ENCODE data around the gene SLC2A5.
"Not testable (repeated sequence)": the region's sequence is repeated elsewhere in the genome, so short reads cannot be mapped to it uniquely, and the experiment has no call there.

Gene SLC2A5

GRCh38 chr1:9022773-9023172, 46.7 kb downstream of the SLC2A5 start:
- H3K27me3 ChIP-seq (ENCODE audit: control insufficient read depth, insufficient read depth, low read length) = no peaks in the 10 kb centered on the region
- no peaks in the 10 kb centered on the region for H3K9me3 ChIP-seq (ENCODE audit: control insufficient read depth, low read depth, low read length)
- no peak overlapping the region for H3K27ac ChIP-seq (ENCODE audit: low read length)
- no peak overlapping the region for H3K9ac ChIP-seq (ENCODE audit: low read length)
- no peaks in the 10 kb centered on the region for H3K36me3 ChIP-seq (ENCODE audit: control insufficient read depth, low read depth, low read length)
- H3K4me3 ChIP-seq (ENCODE audit: low read length) = no peak overlapping the region
- no peaks in the 10 kb centered on the region for H3K4me1 ChIP-seq (ENCODE audit: control insufficient read depth, low read depth, low read length)

- H3K27me3 ChIP-seq (ENCODE audit: control insufficient read depth, insufficient read depth, low read length); H3K9ac ChIP-seq (ENCODE audit: low read length); H3K4me1 ChIP-seq (ENCODE audit: control insufficient read depth, low read depth, low read length); H3K27ac ChIP-seq (ENCODE audit: low read length); H3K9me3 ChIP-seq (ENCODE audit: control insufficient read depth, low read depth, low read length); H3K4me3 ChIP-seq (ENCODE audit: low read length); H3K36me3 ChIP-seq (ENCODE audit: control insufficient read depth, low read depth, low read length): not testable (repeated sequence)
These were observed 47.3 kb downstream of the SLC2A5 start for GRCh38 chr1:9022026-9022738.

GRCh38 chr1:9020305-9020704, 49.1 kb downstream of the SLC2A5 start:
- no peaks in the 10 kb centered on the region for H3K27me3 ChIP-seq (ENCODE audit: control insufficient read depth, insufficient read depth, low read length)
- no peak overlapping the region for H3K9ac ChIP-seq (ENCODE audit: low read length)
- H3K4me1 ChIP-seq (ENCODE audit: control insufficient read depth, low read depth, low read length) = no peaks in the 10 kb centered on the region
- H3K36me3 ChIP-seq (ENCODE audit: control insufficient read depth, low read depth, low read length) = no peaks in the 10 kb centered on the region
- no peak overlapping the region for H3K4me3 ChIP-seq (ENCODE audit: low read length)
- no peak overlapping the region for H3K27ac ChIP-seq (ENCODE audit: low read length)
- H3K9me3 ChIP-seq (ENCODE audit: control insufficient read depth, low read depth, low read length) = no peaks in the 10 kb centered on the region

GRCh38 chr1:9019896-9020295, 49.5 kb downstream of the SLC2A5 start:
- Histone ChIP-seq H3K36me3 (ENCODE audit: control insufficient read depth, low read depth, low read length) (no peaks in the 10 kb centered on the region), H3K9ac (ENCODE audit: low read length) (no peak overlapping the region), H3K27ac (ENCODE audit: low read length) (no peak overlapping the region), H3K9me3 (ENCODE audit: control insufficient read depth, low read depth, low read length) (no peaks in the 10 kb centered on the region), H3K4me1 (ENCODE audit: control insufficient read depth, low read depth, low read length) (no peaks in the 10 kb centered on the region), H3K4me3 (ENCODE audit: low read length) (no peak overlapping the region), H3K27me3 (ENCODE audit: control insufficient read depth, insufficient read depth, low read length) (no peaks in the 10 kb centered on the region)

- Histone ChIP-seq H3K36me3 (ENCODE audit: control insufficient read depth, low read depth, low read length) (no peaks in the 10 kb centered on the region), H3K27ac (ENCODE audit: low read length) (no peak overlapping the region), H3K9ac (ENCODE audit: low read length) (no peak overlapping the region), H3K9me3 (ENCODE audit: control insufficient read depth, low read depth, low read length) (no peaks in the 10 kb centered on the region), H3K4me3 (ENCODE audit: low read length) (no peak overlapping the region), H3K4me1 (ENCODE audit: control insufficient read depth, low read depth, low read length) (no peaks in the 10 kb centered on the region), H3K27me3 (ENCODE audit: control insufficient read depth, insufficient read depth, low read length) (no peaks in the 10 kb centered on the region)
These were observed 51.1 kb downstream of the SLC2A5 start for GRCh38 chr1:9018333-9018732.

GRCh38 chr1:9016455-9016854, 53.0 kb downstream of the SLC2A5 start:
- Histone ChIP-seq H3K9ac (ENCODE audit: low read length) (no peak overlapping the region), H3K4me1 (ENCODE audit: control insufficient read depth, low read depth, low read length) (no peaks in the 10 kb centered on the region), H3K4me3 (ENCODE audit: low read length) (no peak overlapping the region), H3K27me3 (ENCODE audit: control insufficient read depth, insufficient read depth, low read length) (no peaks in the 10 kb centered on the region), H3K9me3 (ENCODE audit: control insufficient read depth, low read depth, low read length) (no peaks in the 10 kb centered on the region), H3K27ac (ENCODE audit: low read length) (no peak overlapping the region), H3K36me3 (ENCODE audit: control insufficient read depth, low read depth, low read length) (no peaks in the 10 kb centered on the region)

GRCh38 chr1:9014475-9015375, 54.7 kb downstream of the SLC2A5 start:
- Histone ChIP-seq H3K4me3 (ENCODE audit: low read length) (no peak overlapping the region), H3K4me1 (ENCODE audit: control insufficient read depth, low read depth, low read length) (no peaks in the 10 kb centered on the region), H3K27ac (ENCODE audit: low read length) (no peak overlapping the region), H3K27me3 (ENCODE audit: control insufficient read depth, insufficient read depth, low read length) (no peaks in the 10 kb centered on the region), H3K36me3 (ENCODE audit: control insufficient read depth, low read depth, low read length) (no peaks in the 10 kb centered on the region), H3K9ac (ENCODE audit: low read length) (no peak overlapping the region), H3K9me3 (ENCODE audit: control insufficient read depth, low read depth, low read length) (no peaks in the 10 kb centered on the region)

- no peaks in the 10 kb centered on the region for H3K36me3 ChIP-seq (ENCODE audit: control insufficient read depth, low read depth, low read length)
- no peak overlapping the region for H3K4me3 ChIP-seq (ENCODE audit: low read length)
- H3K27me3 ChIP-seq (ENCODE audit: control insufficient read depth, insufficient read depth, low read length) = no peaks in the 10 kb centered on the region
- no peak overlapping the region for H3K27ac ChIP-seq (ENCODE audit: low read length)
- H3K9ac ChIP-seq (ENCODE audit: low read length) = no peak overlapping the region
- no peaks in the 10 kb centered on the region for H3K9me3 ChIP-seq (ENCODE audit: control insufficient read depth, low read depth, low read length)
- no peaks in the 10 kb centered on the region for H3K4me1 ChIP-seq (ENCODE audit: control insufficient read depth, low read depth, low read length)
These were observed 55.6 kb downstream of the SLC2A5 start for GRCh38 chr1:9013819-9014218.

- Histone ChIP-seq H3K27ac (ENCODE audit: low read length) (no peak overlapping the region), H3K27me3 (ENCODE audit: control insufficient read depth, insufficient read depth, low read length) (no peaks in the 10 kb centered on the region), H3K9ac (ENCODE audit: low read length) (no peak overlapping the region)
These were observed 58.6 kb downstream of the SLC2A5 start for GRCh38 chr1:9010781-9011323.

GRCh38 chr1:9009438-9010370, 59.7 kb downstream of the SLC2A5 start:
- Histone ChIP-seq H3K9me3 (ENCODE audit: control insufficient read depth, low read depth, low read length) (no peaks in the 10 kb centered on the region), H3K9ac (ENCODE audit: low read length) (peak overlapping the region; percentile 33), H3K4me3 (ENCODE audit: low read length) (no peak overlapping the region), H3K36me3 (ENCODE audit: control insufficient read depth, low read depth, low read length) (no peaks in the 10 kb centered on the region), H3K27ac (ENCODE audit: low read length) (peak overlapping the region; percentile 63), H3K27me3 (ENCODE audit: control insufficient read depth, insufficient read depth, low read length) (peaks cover 1% of the 10 kb centered on the region), H3K4me1 (ENCODE audit: control insufficient read depth, low read depth, low read length) (no peaks in the 10 kb centered on the region)

More at GRCh38 chr1:9010781-9011323, 58.6 kb downstream of the SLC2A5 start:
- no peaks in the 10 kb centered on the region for H3K36me3 ChIP-seq (ENCODE audit: control insufficient read depth, low read depth, low read length)
- no peaks in the 10 kb centered on the region for H3K4me1 ChIP-seq (ENCODE audit: control insufficient read depth, low read depth, low read length)
- H3K9me3 ChIP-seq (ENCODE audit: control insufficient read depth, low read depth, low read length) = no peaks in the 10 kb centered on the region
- H3K4me3 ChIP-seq (ENCODE audit: low read length) = no peak overlapping the region

- Histone ChIP-seq H3K9ac (ENCODE audit: low read length) (no peak overlapping the region), H3K27me3 (ENCODE audit: control insufficient read depth, insufficient read depth, low read length) (peaks cover 6% of the 10 kb centered on the region), H3K27ac (ENCODE audit: low read length) (no peak overlapping the region), H3K4me1 (ENCODE audit: control insufficient read depth, low read depth, low read length) (no peaks in the 10 kb centered on the region), H3K9me3 (ENCODE audit: control insufficient read depth, low read depth, low read length) (no peaks in the 10 kb centered on the region), H3K4me3 (ENCODE audit: low read length) (no peak overlapping the region), H3K36me3 (ENCODE audit: control insufficient read depth, low read depth, low read length) (no peaks in the 10 kb centered on the region)
These were observed 61.2 kb downstream of the SLC2A5 start for GRCh38 chr1:9008236-9008635.
